Astrocyte (in vitro differentiated cells and primary cell): Measurements from ENCODE around the gene ITM2C. TPM values are rescaled to one million over a fixed set of nuclear protein-coding genes. Genes with fewer than 3 reads are reported as not detected.

ENCODE experiments used
- DNase-seq: peaks from one replicate; pipeline ENCODE4 v3.0.0-alpha.2; 2010; ENCODE audit warnings: low read depth
- FAIRE-seq: peaks from 2 replicates; lab custom pipeline; 2011; peaks lifted over from hg19 to GRCh38; lab: Jason Lieb, UNC
- H2AFZ ChIP-seq: 2 replicates; pipeline ENCODE4 v1.6.0; 2012; ENCODE audit warnings: low read depth, low read length, inconsistent platforms
- H3K27ac ChIP-seq: 2 replicates; pipeline ENCODE4 v1.5.1; 2011; ENCODE audit warnings: low read depth, low read length, inconsistent platforms
- H3K27me3 ChIP-seq: 2 replicates; pipeline ENCODE4 v1.6.0; 2011; ENCODE audit warnings: low read length, inconsistent platforms; ENCODE audit not compliant: insufficient read depth
- H3K36me3 ChIP-seq: 2 replicates; pipeline ENCODE4 v1.5.1; 2011; ENCODE audit warnings: low read length, inconsistent platforms; ENCODE audit not compliant: insufficient read depth
- H3K4me1 ChIP-seq: 2 replicates; pipeline ENCODE4 v1.5.1; 2011; ENCODE audit warnings: low read length, inconsistent platforms; ENCODE audit not compliant: insufficient read depth
- H3K4me2 ChIP-seq: 2 replicates; pipeline ENCODE4 v1.6.0; 2012; ENCODE audit warnings: low read length, inconsistent platforms
- H3K4me3 ChIP-seq: 2 replicates; pipeline ENCODE4 v1.5.1; 2011; ENCODE audit warnings: low read depth, mild to moderate bottlenecking, low read length, inconsistent platforms; ENCODE audit not compliant: insufficient read depth
- H3K79me2 ChIP-seq: 2 replicates; pipeline ENCODE4 v1.6.0; 2012; ENCODE audit warnings: mild to moderate bottlenecking, low read length, inconsistent platforms; ENCODE audit not compliant: insufficient read depth
- H3K9ac ChIP-seq: 2 replicates; pipeline ENCODE4 v1.6.0; 2012; ENCODE audit warnings: mild to moderate bottlenecking, low read length, inconsistent platforms
- H3K9me3 ChIP-seq: 2 replicates; pipeline ENCODE4 v1.5.1; 2012; ENCODE audit warnings: low read depth, mild to moderate bottlenecking, low read length, inconsistent platforms; ENCODE audit not compliant: insufficient read depth
- H4K20me1 ChIP-seq: 2 replicates; pipeline ENCODE4 v1.6.0; 2012; ENCODE audit warnings: low read length, inconsistent platforms; ENCODE audit not compliant: insufficient read depth
- H3K27ac Mint-ChIP-seq: one replicate; pipeline ENCODE4 v1.8.0; 2021; ENCODE audit warnings: mild to moderate bottlenecking, mixed read lengths; ENCODE audit not compliant: unreplicated experiment
- H3K27me3 Mint-ChIP-seq: one replicate; pipeline ENCODE4 v1.8.0; 2021; ENCODE audit warnings: low read depth, mixed read lengths; ENCODE audit not compliant: unreplicated experiment
- H3K36me3 Mint-ChIP-seq: one replicate; pipeline ENCODE4 v1.8.0; 2021; ENCODE audit warnings: low read depth, mixed read lengths; ENCODE audit not compliant: unreplicated experiment
- H3K4me1 Mint-ChIP-seq: one replicate; pipeline ENCODE4 v1.8.0; 2021; ENCODE audit warnings: low read depth, mixed read lengths; ENCODE audit not compliant: unreplicated experiment
- H3K4me3 Mint-ChIP-seq: one replicate; pipeline ENCODE4 v1.8.0; 2021; ENCODE audit warnings: mild to moderate bottlenecking, moderate library complexity, mixed read lengths; ENCODE audit not compliant: unreplicated experiment
- H3K9me3 Mint-ChIP-seq: one replicate; pipeline ENCODE4 v1.8.0; 2021; ENCODE audit warnings: mild to moderate bottlenecking, mixed read lengths; ENCODE audit not compliant: unreplicated experiment
- CTCF ChIP-seq: IDR thresholded peaks from 2 replicates; pipeline ENCODE4 v1.5.1; 2011; ENCODE audit warnings: low read depth, mild to moderate bottlenecking, inconsistent platforms, low read length, moderate library complexity; ENCODE audit not compliant: insufficient read depth
- EZH2 ChIP-seq: IDR thresholded peaks from 2 replicates; pipeline ENCODE4 v1.6.1; 2012; ENCODE audit warnings: mild to moderate bottlenecking, low read length, inconsistent platforms; ENCODE audit not compliant: insufficient read depth
- total RNA-seq: library from RNA; stranded (reverse); gene quantifications from 2 replicates; pipeline ENCODE4 v1.2.1, GENCODE V29; 2021

ITM2C gene
- total RNA-seq, 1 donor from 2014 or later: 458 TPM

- Mint-ChIP-seq H3K4me1 (no peaks in the 10 kb centered on the region), H3K9me3 (no peaks in the 10 kb centered on the region), H3K27ac (no peak overlapping the region), H3K27me3 (peaks cover 18% of the 10 kb centered on the region), H3K4me3 (no peak overlapping the region), H3K36me3 (no peaks in the 10 kb centered on the region)
- H3K27me3 ChIP-seq: peaks cover 29% of the 10 kb centered on the region
- no peaks in the 10 kb centered on the region for H3K9me3 ChIP-seq
- H3K79me2 ChIP-seq: no peaks in the 10 kb centered on the region
- no peaks in the 10 kb centered on the region for H3K36me3 ChIP-seq
- TF ChIP-seq CTCF (peak; percentile 60), EZH2 (no peak)
- no peak overlapping the region for H3K9ac ChIP-seq
- no peak overlapping the region for H2AFZ ChIP-seq
- DNase-seq (no peak), FAIRE-seq (no peak)
- no peak overlapping the region for H3K4me2 ChIP-seq
- H3K27ac ChIP-seq: no peak overlapping the region
- H3K4me3 ChIP-seq: no peak overlapping the region
- H4K20me1 ChIP-seq: no peaks in the 10 kb centered on the region
- no peaks in the 10 kb centered on the region for H3K4me1 ChIP-seq
Observed at GRCh38 chr2:230849633-230850357, 14.9 kb upstream of the ITM2C start.

- Histone ChIP-seq H3K9me3 (no peaks in the 10 kb centered on the region), H4K20me1 (no peaks in the 10 kb centered on the region), H3K4me3 (no peak overlapping the region), H3K27me3 (peaks cover 24% of the 10 kb centered on the region), H3K36me3 (no peaks in the 10 kb centered on the region), H3K4me1 (no peaks in the 10 kb centered on the region), H3K27ac (no peak overlapping the region), H2AFZ (no peak overlapping the region), H3K4me2 (no peak overlapping the region), H3K79me2 (no peaks in the 10 kb centered on the region), H3K9ac (no peak overlapping the region)
- no peak for DNase-seq
- no peak for FAIRE-seq
- no peak overlapping the region for H3K27ac Mint-ChIP-seq
- H3K36me3 Mint-ChIP-seq: no peaks in the 10 kb centered on the region
- no peak for TF ChIP-seq EZH2
- no peak for TF ChIP-seq CTCF
- no peaks in the 10 kb centered on the region for H3K9me3 Mint-ChIP-seq
- H3K4me3 Mint-ChIP-seq: no peak overlapping the region
- peaks cover 13% of the 10 kb centered on the region for H3K27me3 Mint-ChIP-seq
- no peaks in the 10 kb centered on the region for H3K4me1 Mint-ChIP-seq
Observed at GRCh38 chr2:230850358-230850658, 14.4 kb upstream of the ITM2C start.

GRCh38 chr2:230852113-230852512 is 12.6 kb upstream of the ITM2C start:
- no peaks in the 10 kb centered on the region for H3K36me3 Mint-ChIP-seq
- no peaks in the 10 kb centered on the region for H3K9me3 Mint-ChIP-seq
- H3K4me3 Mint-ChIP-seq: no peak overlapping the region
- no peak overlapping the region for H3K27ac ChIP-seq
- TF ChIP-seq EZH2: no peak
- no peak for TF ChIP-seq CTCF
- H3K4me2 ChIP-seq: no peak overlapping the region
- no peaks in the 10 kb centered on the region for H3K79me2 ChIP-seq
- peaks cover 8% of the 10 kb centered on the region for H3K27me3 Mint-ChIP-seq
- FAIRE-seq: no peak
- no peaks in the 10 kb centered on the region for H3K4me1 Mint-ChIP-seq
- no peaks in the 10 kb centered on the region for H3K36me3 ChIP-seq
- no peaks in the 10 kb centered on the region for H4K20me1 ChIP-seq
- no peak overlapping the region for H2AFZ ChIP-seq
- no peak overlapping the region for H3K9ac ChIP-seq
- H3K4me1 ChIP-seq: no peaks in the 10 kb centered on the region
- H3K9me3 ChIP-seq: no peaks in the 10 kb centered on the region
- no peak for DNase-seq
- H3K27me3 ChIP-seq: peaks cover 24% of the 10 kb centered on the region
- H3K4me3 ChIP-seq: no peak overlapping the region
- no peak overlapping the region for H3K27ac Mint-ChIP-seq
